ENCODE measurements around the gene NFE2L2.

NFE2L2 gene

DNA sequence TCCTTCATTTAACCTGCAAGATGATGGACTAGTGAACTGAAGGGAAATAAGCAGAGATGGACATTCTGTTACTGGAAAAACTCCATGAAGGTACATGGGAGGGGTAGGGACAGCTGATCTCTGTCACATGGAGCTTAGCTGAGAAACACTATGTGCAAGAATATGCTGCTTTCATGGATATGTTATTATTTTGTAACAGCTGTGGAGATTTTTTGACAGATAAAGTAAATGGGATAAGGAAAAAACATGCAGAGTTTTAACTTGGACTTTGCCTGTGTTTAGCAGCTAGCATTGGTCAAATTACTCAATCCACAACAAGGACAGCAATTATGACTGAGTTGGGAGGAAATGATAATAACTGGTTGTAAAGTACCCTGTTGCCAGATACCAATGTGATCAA, 80.7 kb downstream of the NFE2L2 start:
- Histone ChIP-seq H3K9me3 (replicated peaks; ENCODE audit: insufficient read depth, low read length) (no peaks in the 10 kb centered on the region), H3K79me2 (ENCODE audit: low read length) (no peaks in the 10 kb centered on the region), H3F3A (ENCODE audit: insufficient read depth, low read length) (no peaks in the 10 kb centered on the region), H3K36me3 (replicated peaks; ENCODE audit: insufficient read depth, low read length) (no peaks in the 10 kb centered on the region), H3K27me3 (replicated peaks; ENCODE audit: insufficient read depth, low read length) (no peaks in the 10 kb centered on the region), H3K27ac (ENCODE audit: low read length) (no peak overlapping the region), H4K20me1 (ENCODE audit: insufficient read depth, low read length) (no peaks in the 10 kb centered on the region), H3K4me2 (ENCODE audit: low read depth, low read length) (no peak overlapping the region), H2AFZ (ENCODE audit: low read length) (no peak overlapping the region), H3K9me2 (replicated peaks; ENCODE audit: insufficient read depth, low read length) (no peaks in the 10 kb centered on the region), H3K9ac (ENCODE audit: low read length) (no peak overlapping the region), H3K4me3 (ENCODE audit: low read length) (no peak overlapping the region), H3K4me1 (ENCODE audit: low read length) (no peaks in the 10 kb centered on the region)
- TF ChIP-seq EZH2 (optimal IDR thresholded peaks at IDR 0.05; ENCODE audit: low read depth, low read length) (no peak), EZH2phosphoT487 (IDR thresholded peaks at IDR 0.05; ENCODE audit: low read length) (no peak)
- TF ChIP-seq, protein P1, sequence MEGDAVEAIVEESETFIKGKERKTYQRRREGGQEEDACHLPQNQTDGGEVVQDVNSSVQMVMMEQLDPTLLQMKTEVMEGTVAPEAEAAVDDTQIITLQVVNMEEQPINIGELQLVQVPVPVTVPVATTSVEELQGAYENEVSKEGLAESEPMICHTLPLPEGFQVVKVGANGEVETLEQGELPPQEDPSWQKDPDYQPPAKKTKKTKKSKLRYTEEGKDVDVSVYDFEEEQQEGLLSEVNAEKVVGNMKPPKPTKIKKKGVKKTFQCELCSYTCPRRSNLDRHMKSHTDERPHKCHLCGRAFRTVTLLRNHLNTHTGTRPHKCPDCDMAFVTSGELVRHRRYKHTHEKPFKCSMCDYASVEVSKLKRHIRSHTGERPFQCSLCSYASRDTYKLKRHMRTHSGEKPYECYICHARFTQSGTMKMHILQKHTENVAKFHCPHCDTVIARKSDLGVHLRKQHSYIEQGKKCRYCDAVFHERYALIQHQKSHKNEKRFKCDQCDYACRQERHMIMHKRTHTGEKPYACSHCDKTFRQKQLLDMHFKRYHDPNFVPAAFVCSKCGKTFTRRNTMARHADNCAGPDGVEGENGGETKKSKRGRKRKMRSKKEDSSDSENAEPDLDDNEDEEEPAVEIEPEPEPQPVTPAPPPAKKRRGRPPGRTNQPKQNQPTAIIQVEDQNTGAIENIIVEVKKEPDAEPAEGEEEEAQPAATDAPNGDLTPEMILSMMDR (IDR thresholded peaks at IDR 0.05; ENCODE audit: low read length), result no peak
- DNase-seq, result no peak

All from MM.1S (cell line).